ENCODE data around the gene AGBL1. TPM values are rescaled to one million over a fixed set of nuclear protein-coding genes. Genes with fewer than 3 reads are reported as not detected.
"Not testable (repeated sequence)": the region's sequence is repeated elsewhere in the genome, so short reads cannot be mapped to it uniquely, and the experiment has no call there.

The AGBL1 gene
- total and polyA plus RNA-seq, 2 experiments from 2014 or later: not detected

DNA sequence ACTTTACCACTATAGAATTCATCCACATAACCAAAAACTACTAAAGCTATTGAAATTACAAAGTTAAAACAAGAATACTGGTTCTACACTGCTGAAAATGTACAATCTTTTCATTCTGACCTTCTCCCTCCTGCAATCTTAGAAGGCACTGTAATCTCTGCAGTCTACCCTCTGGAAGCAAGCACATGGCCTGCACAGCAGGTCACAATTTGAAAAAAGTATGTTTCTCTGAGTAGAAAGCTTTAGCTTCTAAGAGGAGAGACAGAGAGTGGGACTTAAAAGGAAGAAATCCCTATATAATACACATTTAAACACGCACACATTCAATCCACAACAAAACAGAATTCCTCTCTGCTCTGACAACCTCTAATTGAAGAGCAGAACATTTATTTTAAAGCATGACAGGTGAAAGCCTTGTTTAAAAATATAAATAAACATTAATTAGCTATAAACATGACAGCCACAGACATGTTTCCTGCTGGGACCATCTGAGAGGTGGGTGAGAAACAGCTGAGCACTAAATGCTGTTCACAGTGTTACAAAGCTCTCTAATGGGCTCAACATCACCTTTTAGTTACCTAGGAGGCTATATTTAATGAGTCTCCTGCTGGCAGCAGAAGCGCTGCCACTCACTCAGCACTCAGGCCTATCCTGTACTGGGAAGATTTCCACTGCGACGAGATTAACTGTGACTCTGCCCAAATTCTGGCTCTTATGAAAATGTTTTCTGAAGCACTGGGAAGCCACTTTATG is 447.4 kb downstream of the AGBL1 start:
- Histone ChIP-seq H4K20me1 (ENCODE audit: insufficient read depth) (no peaks in the 10 kb centered on the region), H3K9me2 (ENCODE audit: insufficient read depth) (no peaks in the 10 kb centered on the region), H3K9ac (no peak overlapping the region), H3K9me3 (ENCODE audit: low read depth) (no peaks in the 10 kb centered on the region), H3K4me1 (ENCODE audit: insufficient read depth) (no peaks in the 10 kb centered on the region), H3K4me3 (no peak overlapping the region), H3F3A (ENCODE audit: insufficient read depth) (no peaks in the 10 kb centered on the region), H3K27me3 (replicated peaks; ENCODE audit: insufficient read depth) (no peaks in the 10 kb centered on the region), H3K27ac (no peak overlapping the region), H2AFZ (no peak overlapping the region), H3K4me2 (ENCODE audit: unreplicated experiment) (no peak overlapping the region), H3K79me2 (ENCODE audit: insufficient read depth) (no peaks in the 10 kb centered on the region), H3K36me3 (ENCODE audit: low read depth) (no peaks in the 10 kb centered on the region)
- DNase-seq: no peak
- WGBS, 2 experiments (ENCODE audit: low coverage in 1 of 2, low lambda C conversion rate in 2 of 2, missing lambda C conversion rate in 2 of 2): 41 to 50% methylated on average over 4 of the region's 4 CpGs
- in situ Hi-C loops (cut with MboI): no loop called here
- TF ChIP-seq EZH2 (IDR thresholded peaks at IDR 0.05; ENCODE audit: insufficient read depth, poor library complexity, severe bottlenecking): no peak
- TF ChIP-seq EZH2phosphoT487 (IDR thresholded peaks at IDR 0.05; ENCODE audit: insufficient read depth, low read depth): no peak

DNA sequence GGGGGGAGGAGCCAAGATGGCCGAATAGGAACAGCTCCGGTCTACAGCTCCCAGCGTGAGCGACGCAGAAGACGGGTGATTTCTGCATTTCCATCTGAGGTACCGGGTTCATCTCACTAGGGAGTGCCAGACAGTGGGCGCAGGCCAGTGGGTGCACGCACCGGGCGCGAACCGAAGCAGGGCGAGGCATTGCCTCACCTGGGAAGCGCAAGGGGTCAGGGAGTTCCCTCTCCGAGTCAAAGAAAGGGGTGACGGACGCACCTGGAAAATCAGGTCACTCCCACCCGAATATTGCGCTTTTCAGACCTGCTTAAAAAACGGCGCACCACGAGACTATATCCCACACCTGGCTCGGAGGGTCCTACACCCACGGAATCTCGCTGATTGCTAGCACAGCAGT is 448.4 kb downstream of the AGBL1 start:
- H3K9me2 ChIP-seq (ENCODE audit: insufficient read depth); H3F3A ChIP-seq (ENCODE audit: insufficient read depth); H3K27ac ChIP-seq; H4K20me1 ChIP-seq (ENCODE audit: insufficient read depth); H3K4me1 ChIP-seq (ENCODE audit: insufficient read depth); H3K4me2 ChIP-seq (ENCODE audit: unreplicated experiment); DNase-seq; H3K79me2 ChIP-seq (ENCODE audit: insufficient read depth); H3K9ac ChIP-seq; H2AFZ ChIP-seq; in situ Hi-C loops (cut with MboI); H3K4me3 ChIP-seq; H3K36me3 ChIP-seq (ENCODE audit: low read depth); H3K9me3 ChIP-seq (ENCODE audit: low read depth); H3K27me3 ChIP-seq (replicated peaks; ENCODE audit: insufficient read depth): not testable (repeated sequence)
- 73 to 77% methylated on average over 20 to 26 of the region's 26 CpGs for WGBS, 2 experiments (ENCODE audit: low coverage in 1 of 2, low lambda C conversion rate in 2 of 2, missing lambda C conversion rate in 2 of 2)

DNA sequence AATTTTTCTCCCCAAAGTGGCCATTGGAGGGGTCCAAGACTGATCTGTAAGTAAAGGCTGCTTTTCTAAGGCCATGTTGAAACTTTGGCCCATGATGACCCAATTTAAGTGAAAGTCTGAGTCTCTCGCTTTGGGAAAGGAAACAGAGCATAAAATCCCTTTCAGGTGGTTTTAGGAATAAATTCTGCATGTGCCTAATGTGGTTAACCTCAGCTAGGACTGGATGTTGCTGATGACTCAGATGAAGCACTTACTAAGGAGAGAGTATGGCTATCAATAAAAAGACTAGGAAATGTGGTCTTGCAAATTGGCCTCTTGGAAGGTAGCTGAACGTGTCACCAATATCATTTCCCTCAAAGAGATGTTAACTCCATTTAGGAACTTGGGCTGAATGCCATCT is 458.5 kb downstream of the AGBL1 start:
- no peak for DNase-seq
- WGBS, 2 experiments (ENCODE audit: low coverage in 1 of 2, low lambda C conversion rate in 2 of 2, missing lambda C conversion rate in 2 of 2): 2 to 10% methylated on average over 2 of the region's 2 CpGs
- H3K79me2 ChIP-seq (ENCODE audit: insufficient read depth): no peaks in the 10 kb centered on the region
- no peaks in the 10 kb centered on the region for H3F3A ChIP-seq (ENCODE audit: insufficient read depth)
- H4K20me1 ChIP-seq (ENCODE audit: insufficient read depth): no peaks in the 10 kb centered on the region
- H3K27ac ChIP-seq: no peak overlapping the region
- no peaks in the 10 kb centered on the region for H3K9me3 ChIP-seq (ENCODE audit: low read depth)
- H3K36me3 ChIP-seq (ENCODE audit: low read depth): no peaks in the 10 kb centered on the region
- H3K4me2 ChIP-seq (ENCODE audit: unreplicated experiment): no peak overlapping the region
- no peaks in the 10 kb centered on the region for H3K4me1 ChIP-seq (ENCODE audit: insufficient read depth)
- no peaks in the 10 kb centered on the region for H3K27me3 ChIP-seq (replicated peaks; ENCODE audit: insufficient read depth)
- in situ Hi-C loops (cut with MboI): no loop called here
- no peak overlapping the region for H2AFZ ChIP-seq
- H3K4me3 ChIP-seq: no peak overlapping the region
- no peak for TF ChIP-seq EZH2 (IDR thresholded peaks at IDR 0.05; ENCODE audit: insufficient read depth, poor library complexity, severe bottlenecking)
- no peak for TF ChIP-seq EZH2phosphoT487 (IDR thresholded peaks at IDR 0.05; ENCODE audit: insufficient read depth, low read depth)
- H3K9ac ChIP-seq: no peak overlapping the region
- no peaks in the 10 kb centered on the region for H3K9me2 ChIP-seq (ENCODE audit: insufficient read depth)

DNA sequence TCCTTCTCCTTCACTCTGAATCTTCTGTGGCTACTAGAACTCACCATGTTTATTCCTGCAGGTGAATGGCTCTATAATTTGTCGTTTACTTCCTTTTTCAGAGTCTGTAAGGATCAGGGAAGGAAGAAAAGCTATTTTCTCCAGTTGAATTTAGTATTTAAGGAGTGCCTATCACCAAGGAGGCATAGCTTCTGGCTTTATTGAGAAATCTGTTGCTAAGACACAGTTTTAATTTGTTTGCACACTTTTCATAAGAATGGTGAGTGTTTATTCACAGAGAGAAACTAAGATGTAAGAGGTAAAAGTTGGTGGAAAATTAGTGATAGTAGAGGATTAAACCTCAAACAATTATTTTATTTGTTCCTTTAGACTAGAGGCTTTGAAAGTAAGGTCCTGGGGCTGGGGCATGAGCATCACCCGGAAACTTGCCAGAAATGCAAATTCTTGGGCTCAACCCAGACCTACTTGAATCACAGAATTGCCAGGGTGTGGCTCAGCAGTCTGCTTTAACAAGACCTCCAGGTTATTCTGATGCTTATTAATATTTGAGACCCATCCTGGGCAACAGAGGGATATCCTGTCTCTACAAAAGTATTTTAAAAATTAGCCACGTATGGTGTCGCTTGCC is 461.3 kb downstream of the AGBL1 start:
- H3K4me2 ChIP-seq (ENCODE audit: unreplicated experiment): no peak overlapping the region
- no peak overlapping the region for H3K4me3 ChIP-seq
- H2AFZ ChIP-seq: no peak overlapping the region
- no peaks in the 10 kb centered on the region for H3K36me3 ChIP-seq (ENCODE audit: low read depth)
- H3K9ac ChIP-seq: no peak overlapping the region
- WGBS, 2 experiments (ENCODE audit: low coverage in 1 of 2, low lambda C conversion rate in 2 of 2, missing lambda C conversion rate in 2 of 2): 9 to 16% methylated on average over 4 of the region's 4 CpGs
- TF ChIP-seq EZH2phosphoT487 (IDR thresholded peaks at IDR 0.05; ENCODE audit: insufficient read depth, low read depth): no peak
- TF ChIP-seq EZH2 (IDR thresholded peaks at IDR 0.05; ENCODE audit: insufficient read depth, poor library complexity, severe bottlenecking): no peak
- no peaks in the 10 kb centered on the region for H3K9me2 ChIP-seq (ENCODE audit: insufficient read depth)
- no peaks in the 10 kb centered on the region for H4K20me1 ChIP-seq (ENCODE audit: insufficient read depth)
- H3K9me3 ChIP-seq (ENCODE audit: low read depth): no peaks in the 10 kb centered on the region
- no peak for DNase-seq
- in situ Hi-C loops (cut with MboI): no loop called here
- no peaks in the 10 kb centered on the region for H3F3A ChIP-seq (ENCODE audit: insufficient read depth)
- no peak overlapping the region for H3K27ac ChIP-seq
- H3K27me3 ChIP-seq (replicated peaks; ENCODE audit: insufficient read depth): no peaks in the 10 kb centered on the region
- H3K4me1 ChIP-seq (ENCODE audit: insufficient read depth): no peaks in the 10 kb centered on the region
- no peaks in the 10 kb centered on the region for H3K79me2 ChIP-seq (ENCODE audit: insufficient read depth)

All from GM23248 (cell line).